HG02885 (cell line): ENCODE measurements around the gene ATP2A2.
"Not testable (repeated sequence)": the region's sequence is repeated elsewhere in the genome, so short reads cannot be mapped to it uniquely, and the experiment has no call there.

ENCODE experiments used
- ATAC-seq: cut with Tn5 transposase; IDR thresholded peaks from one replicate; pipeline ENCODE4 v1.9.1; 2021; ENCODE audit warnings: mild to moderate bottlenecking; ENCODE audit not compliant: unreplicated experiment, poor library complexity

The ATP2A2 gene

DNA sequence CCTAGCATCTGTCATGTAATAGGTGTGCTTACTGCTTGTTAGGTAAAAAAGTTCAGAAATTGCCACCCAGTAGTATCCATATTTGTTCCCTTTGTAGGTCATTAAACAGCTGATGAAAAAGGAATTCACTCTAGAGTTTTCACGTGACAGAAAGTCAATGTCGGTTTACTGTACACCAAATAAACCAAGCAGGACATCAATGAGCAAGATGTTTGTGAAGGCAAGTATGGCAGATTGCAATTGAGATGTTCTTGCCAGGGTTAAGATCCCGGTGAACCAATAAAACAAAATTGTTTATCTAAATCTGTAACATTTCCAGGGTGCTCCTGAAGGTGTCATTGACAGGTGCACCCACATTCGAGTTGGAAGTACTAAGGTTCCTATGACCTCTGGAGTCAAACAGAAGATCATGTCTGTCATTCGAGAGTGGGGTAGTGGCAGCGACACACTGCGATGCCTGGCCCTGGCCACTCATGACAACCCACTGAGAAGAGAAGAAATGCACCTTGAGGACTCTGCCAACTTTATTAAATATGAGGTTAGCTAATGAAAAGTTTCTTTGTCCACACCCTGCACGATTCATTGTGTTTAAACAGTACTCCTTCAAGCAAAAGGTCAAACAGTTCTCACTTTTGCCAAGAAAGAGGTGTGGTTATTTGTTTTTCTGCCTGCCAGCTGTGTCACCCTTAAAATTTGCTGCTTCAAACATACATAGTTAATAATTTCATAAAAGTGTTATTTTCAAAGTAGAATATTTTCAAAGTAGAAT is 58.3 kb downstream of the ATP2A2 start:
- ATAC-seq, result no peak

DNA sequence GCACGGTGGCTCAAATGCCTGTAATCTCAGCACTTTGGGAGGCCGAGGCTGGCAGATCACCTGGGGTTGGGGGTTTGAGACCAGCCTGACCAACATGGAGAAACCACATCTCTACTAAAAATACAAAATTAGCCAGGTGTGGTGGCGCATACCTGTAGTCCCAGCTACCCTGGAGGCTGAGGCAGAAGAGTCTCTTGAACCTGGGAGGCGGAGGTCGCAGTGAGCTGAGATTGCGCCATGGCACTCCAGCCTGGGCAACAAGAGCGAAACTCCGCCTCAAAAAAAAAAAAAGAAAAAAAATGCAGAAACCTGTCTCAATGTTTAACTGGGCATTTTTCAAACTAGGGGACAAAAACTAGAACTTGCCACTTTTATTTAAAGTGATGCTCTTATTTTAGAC is 59.2 kb downstream of the ATP2A2 start:
- not testable (repeated sequence) for ATAC-seq

DNA sequence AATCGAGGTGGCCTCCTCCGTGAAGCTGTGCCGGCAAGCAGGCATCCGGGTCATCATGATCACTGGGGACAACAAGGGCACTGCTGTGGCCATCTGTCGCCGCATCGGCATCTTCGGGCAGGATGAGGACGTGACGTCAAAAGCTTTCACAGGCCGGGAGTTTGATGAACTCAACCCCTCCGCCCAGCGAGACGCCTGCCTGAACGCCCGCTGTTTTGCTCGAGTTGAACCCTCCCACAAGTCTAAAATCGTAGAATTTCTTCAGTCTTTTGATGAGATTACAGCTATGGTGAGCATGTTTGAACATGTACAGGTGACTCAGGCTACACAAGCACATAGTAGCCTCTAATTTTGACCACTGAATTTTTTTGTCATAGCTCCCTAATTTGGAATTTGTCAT is 59.7 kb downstream of the ATP2A2 start:
- no peak for ATAC-seq

DNA sequence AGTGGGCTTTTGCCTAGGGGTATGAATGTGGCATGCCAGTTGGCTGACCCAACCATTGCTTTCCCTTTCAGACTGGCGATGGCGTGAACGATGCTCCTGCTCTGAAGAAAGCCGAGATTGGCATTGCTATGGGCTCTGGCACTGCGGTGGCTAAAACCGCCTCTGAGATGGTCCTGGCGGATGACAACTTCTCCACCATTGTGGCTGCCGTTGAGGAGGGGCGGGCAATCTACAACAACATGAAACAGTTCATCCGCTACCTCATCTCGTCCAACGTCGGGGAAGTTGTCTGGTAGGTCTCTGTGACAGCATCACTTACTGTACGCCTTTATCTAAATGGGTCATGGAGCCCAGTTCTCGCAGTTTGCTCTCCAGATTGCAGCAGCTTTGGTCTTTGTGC is 61.1 kb downstream of the ATP2A2 start:
- ATAC-seq, result no peak

DNA sequence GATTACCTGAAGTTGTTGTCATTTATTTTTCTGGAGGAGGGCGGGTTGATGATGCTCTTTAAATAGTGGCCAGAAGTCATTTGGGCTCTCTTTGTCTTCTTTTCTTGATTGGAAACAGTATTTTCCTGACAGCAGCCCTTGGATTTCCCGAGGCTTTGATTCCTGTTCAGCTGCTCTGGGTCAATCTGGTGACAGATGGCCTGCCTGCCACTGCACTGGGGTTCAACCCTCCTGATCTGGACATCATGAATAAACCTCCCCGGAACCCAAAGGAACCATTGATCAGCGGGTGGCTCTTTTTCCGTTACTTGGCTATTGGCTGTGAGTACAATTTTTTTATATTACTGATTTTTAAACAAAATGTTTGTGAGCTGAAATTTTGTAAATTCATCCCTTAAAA is 62.1 kb downstream of the ATP2A2 start:
- no peak for ATAC-seq

DNA sequence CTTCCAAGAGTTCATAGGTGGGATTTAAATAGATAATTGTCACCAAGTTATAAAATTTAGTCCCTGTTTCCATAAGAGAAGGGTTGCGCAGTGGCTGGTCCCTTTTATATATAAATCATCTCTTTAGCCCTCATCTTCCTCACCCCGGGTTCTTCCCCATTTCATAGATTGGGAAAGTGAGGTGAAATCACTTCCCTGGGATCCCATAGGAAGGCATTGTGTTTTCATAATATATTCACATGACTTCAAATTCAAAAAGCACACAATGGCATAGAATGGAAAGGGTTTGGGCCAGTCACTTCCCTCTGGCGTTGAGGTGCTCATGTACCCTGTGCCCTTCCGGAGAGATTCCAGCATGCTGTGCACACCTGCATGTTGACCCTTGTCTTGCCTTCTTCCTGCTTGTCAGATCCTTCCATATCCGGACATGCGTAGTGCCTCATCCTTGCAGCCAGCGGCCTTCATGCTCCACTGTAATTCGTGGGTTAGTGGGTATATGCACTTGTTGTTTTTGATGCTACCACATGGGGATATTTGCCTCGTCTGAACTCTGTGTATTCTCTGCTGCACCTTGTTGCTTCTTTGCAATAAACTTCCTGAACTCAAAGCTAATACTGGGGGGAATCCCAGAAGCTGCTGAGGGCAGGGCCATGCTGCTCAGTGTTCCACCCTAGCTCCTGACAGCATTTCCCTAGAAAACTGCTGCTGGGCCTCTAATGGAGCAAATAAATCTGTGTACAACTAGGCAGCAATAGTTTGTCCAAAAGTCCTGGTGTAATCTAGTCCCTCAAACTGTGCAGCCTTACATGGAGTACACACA is 62.9 kb downstream of the ATP2A2 start:
- ATAC-seq, result no peak

DNA sequence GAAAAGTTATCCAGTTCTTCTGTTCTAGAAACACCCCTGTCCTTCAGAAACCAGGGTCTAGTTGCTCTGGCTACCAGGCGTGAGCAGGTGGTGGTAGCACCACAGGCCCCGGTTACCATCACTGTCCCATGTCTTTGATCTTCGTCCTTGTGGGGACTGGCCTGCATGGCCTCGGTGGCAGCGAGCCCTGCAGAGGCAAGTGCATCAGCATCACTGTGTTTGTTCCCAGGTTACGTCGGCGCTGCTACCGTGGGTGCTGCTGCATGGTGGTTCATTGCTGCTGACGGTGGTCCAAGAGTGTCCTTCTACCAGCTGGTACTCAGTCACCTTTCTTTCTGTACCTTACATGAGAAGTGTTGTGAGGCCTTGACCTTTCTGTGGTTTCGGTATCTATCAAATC is 63.6 kb downstream of the ATP2A2 start:
- ATAC-seq, result no peak

DNA sequence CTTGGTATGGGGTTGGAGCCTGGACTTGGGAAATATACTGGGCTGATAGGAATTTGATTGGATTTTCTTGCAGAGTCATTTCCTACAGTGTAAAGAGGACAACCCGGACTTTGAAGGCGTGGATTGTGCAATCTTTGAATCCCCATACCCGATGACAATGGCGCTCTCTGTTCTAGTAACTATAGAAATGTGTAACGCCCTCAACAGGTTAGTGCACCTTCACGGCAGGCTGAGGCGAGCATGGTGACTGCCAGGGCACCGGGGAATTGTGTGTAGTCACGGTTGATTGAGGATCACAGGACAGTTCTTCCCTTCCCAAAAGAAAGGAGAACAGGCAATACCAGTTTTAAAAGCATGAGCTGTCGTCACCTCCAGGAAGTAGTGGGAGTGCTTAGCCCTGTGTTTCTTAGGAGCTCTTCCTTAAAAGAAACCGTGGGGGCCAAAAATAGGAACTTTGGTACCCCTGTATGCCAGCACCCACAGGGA is 64.2 kb downstream of the ATP2A2 start:
- ATAC-seq, result no peak

DNA sequence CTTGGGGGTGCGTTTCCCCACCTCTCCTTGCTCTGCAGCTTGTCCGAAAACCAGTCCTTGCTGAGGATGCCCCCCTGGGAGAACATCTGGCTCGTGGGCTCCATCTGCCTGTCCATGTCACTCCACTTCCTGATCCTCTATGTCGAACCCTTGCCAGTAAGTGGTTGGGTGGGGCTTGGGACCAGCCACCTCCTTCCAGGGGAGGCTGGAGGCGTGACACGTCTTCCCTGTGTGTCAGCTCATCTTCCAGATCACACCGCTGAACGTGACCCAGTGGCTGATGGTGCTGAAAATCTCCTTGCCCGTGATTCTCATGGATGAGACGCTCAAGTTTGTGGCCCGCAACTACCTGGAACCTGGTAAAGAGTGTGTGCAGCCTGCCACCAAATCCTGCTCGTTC is 64.9 kb downstream of the ATP2A2 start:
- ATAC-seq, result no peak

DNA sequence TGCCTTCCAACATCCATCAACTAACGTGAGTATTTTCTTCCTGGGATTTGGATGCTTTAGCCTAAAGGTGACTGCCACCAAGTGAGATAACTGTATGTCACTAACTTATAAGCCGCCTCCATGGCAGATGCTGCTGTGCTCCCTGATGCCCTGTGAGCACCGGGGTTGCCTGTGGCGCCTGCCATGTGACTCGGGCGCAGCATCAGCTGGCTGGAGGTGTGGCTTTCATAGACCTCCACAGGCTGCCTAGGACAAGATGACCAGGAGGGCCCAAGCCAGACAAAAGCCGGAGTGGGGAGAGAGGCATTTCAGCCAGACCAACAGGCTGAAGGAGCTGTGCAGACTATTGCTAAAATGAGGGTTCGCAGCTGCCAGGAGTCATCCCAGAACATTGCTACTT is 66.7 kb downstream of the ATP2A2 start:
- no peak for ATAC-seq

DNA sequence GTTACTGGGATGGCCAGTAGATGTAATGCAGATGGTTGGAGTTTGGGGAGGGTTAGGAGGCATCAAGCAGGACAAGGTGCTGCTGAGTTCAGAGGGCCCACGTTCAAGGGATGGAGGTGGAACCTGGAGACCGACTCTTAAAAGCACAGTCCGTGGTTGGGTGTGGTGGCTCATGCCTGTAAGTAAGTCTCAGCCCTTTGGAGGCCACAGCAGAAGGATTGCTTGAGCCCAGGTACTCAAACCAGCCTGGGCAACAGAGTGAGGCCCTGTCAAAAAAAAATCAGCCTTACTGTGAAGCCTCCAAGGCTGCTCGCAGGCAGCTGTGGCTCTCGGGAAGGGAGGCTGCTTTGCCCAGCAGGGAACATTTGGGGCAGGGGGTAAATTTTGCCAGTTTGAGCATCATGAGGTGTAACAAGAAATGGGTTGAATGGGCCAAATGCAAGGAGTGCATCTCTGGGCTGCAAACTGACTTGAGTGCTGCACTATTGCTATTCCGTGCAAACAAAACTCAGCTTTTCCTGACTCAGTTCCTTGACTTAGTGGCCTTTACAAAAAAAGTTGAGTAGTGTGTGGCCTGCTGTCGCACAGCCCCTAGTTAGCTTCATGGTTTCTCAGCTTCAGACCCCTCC is 67.5 kb downstream of the ATP2A2 start:
- ATAC-seq, result no peak

DNA sequence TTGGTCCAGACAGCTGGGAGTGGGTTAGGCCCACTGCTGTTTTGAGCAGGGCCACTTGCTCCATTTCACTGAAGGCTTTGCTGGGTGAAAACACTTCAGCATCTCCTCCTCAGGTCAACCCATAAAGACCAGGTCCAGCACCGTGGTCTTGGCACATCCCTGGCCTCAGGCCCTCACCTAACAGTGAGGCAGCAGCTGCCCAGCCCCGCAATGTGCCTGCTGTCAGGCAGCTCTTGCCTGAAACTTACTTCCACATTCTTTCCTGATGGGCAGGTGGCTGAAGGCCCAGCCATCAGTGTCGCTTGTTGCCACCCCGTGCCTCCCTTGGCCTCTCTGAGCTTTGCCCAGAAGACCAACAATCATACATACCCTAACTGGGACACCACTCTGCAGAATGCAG is 68.0 kb downstream of the ATP2A2 start:
- no peak for ATAC-seq

DNA sequence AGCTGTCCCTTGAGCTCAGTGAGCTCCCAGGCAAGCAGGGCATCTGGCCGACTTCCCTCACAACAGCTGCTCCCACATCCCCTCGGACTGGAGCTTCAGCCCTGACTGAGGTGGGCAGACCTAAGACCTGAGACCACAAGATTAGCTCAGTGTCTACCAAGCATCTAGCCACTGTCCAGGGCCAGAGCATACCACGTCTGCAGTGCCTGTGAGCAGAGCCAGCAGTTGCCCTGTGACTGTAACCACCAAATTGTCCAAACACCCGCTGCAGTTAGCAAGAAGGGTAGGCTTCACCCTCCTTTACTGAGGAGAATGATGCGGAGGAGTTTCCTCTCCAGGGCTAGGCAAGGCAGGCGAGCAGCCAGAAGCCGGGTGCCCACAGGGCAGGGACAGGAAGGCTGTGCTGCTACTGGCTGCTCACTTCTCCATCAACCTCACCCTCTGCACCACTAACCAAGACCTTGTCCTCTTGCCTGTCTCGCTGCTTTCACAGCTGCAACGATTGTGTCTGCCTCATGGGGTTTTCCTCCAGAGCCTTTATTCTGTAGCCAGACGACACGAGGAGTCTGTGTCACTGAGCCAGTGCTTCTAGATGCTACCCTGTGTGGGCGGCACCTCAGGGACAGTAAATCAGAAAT is 68.6 kb downstream of the ATP2A2 start:
- ATAC-seq, result no peak

DNA sequence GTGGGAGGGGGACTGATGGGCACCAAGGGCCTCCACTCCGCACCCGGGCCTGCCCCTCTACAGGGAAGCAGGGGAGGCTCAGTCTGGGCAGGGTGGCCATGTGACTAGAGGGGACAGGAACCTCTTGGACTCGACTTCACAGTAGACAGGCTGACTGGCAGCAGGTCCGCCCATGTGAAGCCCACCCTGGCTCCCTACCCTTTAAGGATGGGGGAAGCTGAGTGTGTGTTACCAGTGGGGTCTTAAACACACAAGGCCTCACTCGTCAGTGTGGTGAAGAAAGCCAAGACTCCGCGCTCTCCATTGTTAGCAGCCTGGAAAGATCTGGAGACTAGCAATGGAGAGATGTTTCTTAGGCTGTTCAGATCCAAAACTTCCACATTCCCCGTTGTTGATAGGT is 70.1 kb downstream of the ATP2A2 start:
- no peak for ATAC-seq

DNA sequence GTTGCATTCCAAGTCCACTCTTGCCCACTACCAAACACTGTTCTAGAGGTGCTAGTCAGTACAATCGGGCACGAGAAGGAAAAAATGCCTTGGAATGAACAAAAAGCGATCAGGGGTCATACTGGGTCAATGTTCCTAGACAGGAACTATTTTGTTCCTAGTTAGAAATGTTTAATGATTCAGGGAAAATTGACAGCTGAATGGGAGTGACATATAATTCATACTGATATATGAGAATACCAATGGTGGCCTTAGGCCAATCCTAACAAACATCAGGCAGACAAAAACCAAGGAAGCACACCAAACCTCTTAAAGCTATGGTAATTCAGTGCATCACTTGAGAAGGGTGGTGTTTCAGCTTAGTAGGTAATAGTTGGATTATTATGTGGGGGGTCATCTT is 71.4 kb downstream of the ATP2A2 start:
- ATAC-seq, result no peak

DNA sequence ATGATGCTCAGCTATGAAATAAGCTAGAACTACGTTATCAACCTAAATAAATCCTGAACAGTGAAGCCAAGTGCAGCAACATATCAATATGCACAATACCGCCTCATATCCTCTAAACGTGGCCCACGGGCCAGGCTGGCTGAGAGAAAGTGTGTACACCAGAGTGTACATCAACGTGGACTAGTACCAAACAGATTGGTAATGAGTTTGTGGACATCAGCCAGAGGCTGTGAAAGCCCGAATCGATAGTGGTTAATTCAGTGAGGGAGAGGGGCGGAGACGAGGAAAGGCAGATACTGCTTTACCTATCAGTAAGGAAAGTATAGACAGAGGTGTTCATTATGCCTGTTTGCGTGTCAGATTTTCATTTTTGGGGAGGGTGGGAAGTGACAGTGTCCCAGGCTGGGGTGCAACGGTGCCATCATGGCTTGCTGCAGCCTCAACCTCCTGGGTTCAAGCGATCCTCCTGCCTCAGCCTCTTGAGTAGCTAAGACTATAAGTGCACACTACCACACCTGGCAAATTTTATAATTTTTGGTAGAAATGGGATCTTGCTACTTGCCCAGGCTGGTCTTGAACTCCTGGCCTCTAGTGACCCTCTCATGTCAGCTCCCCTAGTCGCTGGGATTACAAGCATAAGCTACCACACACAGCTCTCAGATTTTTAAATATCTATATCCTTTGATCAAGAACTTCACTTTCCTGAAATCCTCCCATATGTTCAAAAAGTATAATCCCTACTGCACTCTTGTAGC is 72.3 kb downstream of the ATP2A2 start:
- ATAC-seq, result no peak

DNA sequence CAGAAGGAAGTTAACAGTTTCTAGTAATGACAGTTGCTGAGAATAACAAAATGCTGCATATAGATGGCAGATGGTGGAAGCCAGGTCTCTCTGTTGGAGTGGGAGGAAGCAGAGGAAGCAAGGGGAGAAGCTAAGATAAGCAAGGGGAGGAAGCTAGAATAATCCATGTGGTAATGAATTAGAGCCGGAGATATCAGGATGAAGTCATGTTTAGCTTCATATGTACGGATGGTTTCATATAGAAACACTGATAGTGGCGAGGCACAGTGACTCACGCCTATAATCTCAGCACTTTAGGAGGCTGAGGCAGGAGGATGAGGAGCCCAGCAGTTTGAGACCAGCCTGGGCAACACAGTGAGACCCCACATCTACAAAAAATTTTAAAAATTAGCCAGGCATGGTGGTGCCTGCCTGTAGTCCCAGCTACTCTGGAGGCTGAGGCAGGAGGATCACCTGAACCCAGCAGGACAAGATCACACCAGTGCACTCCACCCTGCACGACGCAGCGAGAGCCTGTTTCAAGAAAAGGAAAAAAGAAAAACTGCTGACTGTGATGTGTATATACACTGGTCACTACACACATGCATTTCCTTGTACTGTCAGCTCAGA is 73.2 kb downstream of the ATP2A2 start:
- ATAC-seq, result no peak

DNA sequence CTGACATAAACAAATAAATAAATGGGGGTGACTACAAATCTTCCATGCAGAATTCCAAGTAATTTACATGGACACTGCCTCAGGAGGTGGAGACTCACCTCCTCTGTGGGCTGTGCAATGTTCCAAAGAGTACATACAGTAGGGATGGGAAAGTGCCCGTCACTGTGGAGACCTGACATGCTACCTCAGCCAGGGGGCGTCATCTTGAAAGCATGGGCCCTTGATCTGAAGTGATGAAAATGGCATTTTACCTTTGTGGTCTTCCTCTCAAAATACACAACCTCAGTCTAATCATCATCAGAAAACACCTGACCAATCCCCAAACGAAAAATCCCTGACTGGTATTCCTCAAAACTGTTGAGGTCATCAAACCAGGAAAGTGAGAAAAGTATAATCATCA is 74.0 kb downstream of the ATP2A2 start:
- no peak for ATAC-seq

DNA sequence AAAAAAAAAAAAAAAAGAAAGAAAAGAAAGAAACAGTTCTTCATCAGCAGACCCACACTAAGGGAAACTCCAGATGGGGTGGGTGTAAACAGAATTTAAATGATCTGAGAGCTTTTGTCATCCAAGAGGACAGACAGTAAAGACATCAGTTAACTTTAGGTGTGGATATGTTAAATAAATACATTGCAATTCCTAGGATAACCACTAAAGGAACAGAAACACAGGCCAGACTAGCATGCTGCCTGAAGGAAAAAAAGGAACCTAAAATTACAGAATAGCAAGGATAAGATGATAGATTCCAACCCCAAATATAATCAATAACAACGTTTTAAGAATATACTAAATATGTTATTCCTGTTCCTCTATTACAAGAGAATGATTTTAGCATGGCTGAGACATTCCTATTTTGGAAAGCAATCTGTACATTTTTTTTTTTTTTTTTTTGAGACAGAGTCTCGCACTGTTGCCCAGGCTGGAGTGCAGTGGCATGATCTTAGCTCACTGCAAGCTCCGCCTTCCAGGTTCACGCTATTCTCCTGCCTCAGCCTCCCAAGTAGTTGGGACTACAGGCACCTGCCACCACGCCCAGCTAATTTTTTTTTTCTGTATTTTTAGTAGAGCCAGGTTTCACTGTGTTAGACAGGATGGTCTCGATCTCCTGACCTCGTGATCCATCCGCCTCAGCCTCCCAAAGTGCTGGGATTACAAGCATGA is 77.5 kb downstream of the ATP2A2 start:
- ATAC-seq, result not testable (repeated sequence)
